Superior temporal gyrus (tissue), 1 donor: ENCODE results near the gene SLC35F6.
"Not testable (repeated sequence)": the region's sequence is repeated elsewhere in the genome, so short reads cannot be mapped to it uniquely, and the experiment has no call there.

Experiments used
- DNase-seq: peaks from one replicate; pipeline ENCODE4 v3.0.0-alpha.2; 2016; ENCODE audit errors: extremely low spot score

SLC35F6 gene

GRCh38 chr2:26730549-26731344, 33.3 kb upstream of the SLC35F6 start:
- no peak for DNase-seq

GRCh38 chr2:26731714-26732113, 32.4 kb upstream of the SLC35F6 start:
- DNase-seq, result no peak

DNA sequence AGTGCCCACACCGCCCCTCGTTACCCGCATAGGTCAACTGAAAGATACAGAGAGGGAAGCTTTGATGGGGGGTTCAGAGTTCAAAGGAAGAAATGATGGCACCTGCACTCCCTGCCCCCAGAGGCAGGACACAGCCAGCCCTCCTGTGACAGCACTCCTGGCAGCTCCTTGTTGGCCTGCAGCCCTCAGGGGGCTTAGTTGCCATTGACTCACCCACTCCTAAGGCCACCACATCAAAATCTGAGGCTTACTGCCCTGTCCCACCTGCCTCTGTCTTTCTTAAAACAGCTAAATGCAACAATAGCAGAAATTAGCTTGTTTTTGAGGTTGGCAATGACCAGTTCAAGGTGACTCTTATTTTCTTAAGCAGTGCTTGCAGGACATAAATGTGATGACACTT, 31.6 kb upstream of the SLC35F6 start:
- no peak for DNase-seq

DNA sequence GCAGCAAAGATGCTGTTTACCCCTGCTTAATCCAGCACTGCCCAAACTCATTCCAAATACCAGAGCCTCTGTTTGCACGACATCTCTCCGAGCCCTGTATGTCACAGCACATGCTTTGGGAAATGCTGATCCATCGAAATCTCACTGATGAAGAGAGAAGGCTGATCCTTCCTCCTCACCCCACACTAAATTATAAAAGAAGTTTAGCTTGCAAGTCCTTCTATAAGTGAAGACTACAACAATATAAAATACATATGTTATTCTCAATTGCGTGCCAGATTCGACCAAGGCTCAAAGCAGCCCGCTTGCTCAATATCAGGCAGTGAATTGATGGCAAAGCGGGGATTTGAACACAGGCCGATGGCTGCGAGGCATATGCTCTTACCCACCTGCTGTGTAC, 30.7 kb upstream of the SLC35F6 start:
- DNase-seq, result no peak

DNA sequence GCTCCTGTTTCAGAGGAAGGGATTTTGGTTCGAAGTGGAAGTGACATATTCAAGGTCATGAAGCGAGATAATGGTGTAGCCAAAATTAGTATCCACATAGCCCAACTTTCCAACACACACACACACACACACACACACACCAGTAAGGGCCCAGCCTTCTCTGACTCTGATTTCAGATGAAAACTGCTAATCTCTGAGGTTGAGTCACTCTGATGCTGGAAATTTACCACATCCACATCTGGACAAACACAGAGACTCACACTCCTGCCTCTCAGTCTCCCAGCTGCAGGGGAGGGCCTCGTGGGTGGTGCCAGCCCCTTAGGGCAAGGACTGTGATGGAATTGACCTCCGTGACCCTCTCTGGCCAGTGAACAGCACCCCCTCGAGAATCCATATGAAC, 29.0 kb upstream of the SLC35F6 start:
- DNase-seq, result no peak

GRCh38 chr2:26735883-26736588, 28.0 kb upstream of the SLC35F6 start:
- no peak for DNase-seq

GRCh38 chr2:26737221-26737620, 26.9 kb upstream of the SLC35F6 start:
- no peak for DNase-seq

DNA sequence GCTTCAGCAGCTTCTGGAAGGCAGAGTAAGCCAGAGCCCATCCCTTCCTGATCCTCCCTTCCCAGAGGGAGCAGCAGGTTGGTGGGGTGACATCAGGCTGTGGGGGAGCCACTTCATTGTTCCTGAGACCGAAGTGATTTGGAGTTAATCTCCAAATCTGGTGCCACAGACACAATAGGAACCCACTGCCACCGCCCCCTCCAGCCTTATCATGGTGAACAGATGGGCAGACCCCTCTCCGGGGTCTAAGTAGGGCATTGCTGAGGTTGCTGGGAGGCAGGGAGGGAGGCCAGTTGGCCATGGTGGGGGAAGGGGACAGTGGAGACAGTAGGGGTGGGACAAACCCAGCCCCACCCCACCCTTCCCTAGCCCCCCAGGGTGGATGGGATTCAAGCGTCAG, 25.6 kb upstream of the SLC35F6 start:
- no peak for DNase-seq

DNA sequence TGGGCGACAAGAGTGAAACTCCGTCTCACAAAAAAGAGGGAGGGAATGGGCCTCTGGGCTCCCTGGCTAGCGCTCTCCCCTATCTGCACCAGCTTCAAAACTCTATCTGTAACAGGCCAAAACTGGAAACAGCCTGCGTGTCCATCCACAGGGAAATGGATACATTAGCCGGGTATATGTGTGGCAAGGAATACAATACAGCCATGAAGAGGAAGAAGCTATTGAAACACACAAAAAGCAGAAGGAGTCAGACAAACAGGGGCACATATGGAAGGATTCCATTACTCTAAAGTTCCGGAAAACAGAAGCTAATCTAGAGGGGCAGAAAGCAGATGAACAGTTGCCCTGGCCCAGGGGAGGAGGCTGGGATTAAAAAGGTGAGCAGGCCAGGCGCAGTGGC, 24.6 kb upstream of the SLC35F6 start:
- no peak for DNase-seq

DNA sequence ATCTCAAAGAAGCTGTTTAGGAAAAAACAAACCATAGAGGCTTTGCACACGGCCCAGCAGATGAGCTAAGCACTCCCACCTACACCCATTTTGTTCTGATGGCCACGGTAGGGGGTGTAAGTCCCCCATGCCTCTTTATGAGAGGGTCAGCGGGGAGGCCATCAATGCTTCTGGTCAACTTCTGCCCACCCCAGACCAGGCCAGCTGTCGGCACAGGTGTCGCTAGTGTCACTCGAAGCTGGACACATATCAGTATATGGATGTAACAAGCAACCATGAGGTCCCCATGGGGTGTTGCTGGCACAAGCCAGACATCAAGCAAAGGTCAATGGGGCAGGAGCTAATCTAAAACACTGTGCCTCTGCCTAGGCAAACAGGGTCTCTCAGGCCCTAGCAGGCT, 23.7 kb upstream of the SLC35F6 start:
- no peak for DNase-seq

- no peak for DNase-seq
Measured at GRCh38 chr2:26740890-26741302, 23.2 kb upstream of the SLC35F6 start.

DNA sequence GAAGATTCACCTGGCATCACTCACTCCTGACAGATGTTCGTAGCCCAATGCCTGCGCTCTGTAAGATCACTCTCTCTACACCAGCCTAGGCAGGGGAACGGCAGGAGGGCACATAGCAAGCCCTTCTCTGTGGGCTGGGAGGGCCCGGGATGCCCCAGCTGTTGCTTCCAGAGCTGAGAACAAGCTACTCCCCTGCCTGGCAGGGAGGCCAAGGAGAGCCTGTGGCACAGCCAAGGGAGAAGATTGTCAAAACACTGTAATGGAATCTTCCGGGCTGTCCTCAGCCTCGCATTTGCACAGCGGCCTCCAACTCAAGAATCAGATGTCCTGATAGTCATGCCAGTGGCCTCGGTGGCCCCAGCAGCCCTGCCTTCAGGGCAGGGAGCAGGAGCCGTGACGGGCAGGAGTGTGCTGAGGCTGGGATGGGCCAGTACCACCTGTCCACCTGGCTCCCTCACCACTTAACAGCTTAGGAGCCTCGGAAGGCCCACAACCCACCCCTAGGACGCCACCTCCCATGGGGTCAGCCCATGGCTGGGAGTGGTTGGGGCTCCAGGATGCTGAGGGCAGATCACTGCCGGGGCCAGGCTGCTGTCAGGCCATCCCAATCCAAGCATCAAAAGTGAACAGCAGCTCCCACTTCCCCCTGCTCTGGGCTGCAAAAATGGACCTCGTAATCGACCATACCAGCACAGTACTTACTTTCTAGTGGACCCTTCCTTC, 21.9 kb upstream of the SLC35F6 start:
- no peak for DNase-seq

- DNase-seq, result no peak
Measured at GRCh38 chr2:26743852-26744251, 20.2 kb upstream of the SLC35F6 start.

DNA sequence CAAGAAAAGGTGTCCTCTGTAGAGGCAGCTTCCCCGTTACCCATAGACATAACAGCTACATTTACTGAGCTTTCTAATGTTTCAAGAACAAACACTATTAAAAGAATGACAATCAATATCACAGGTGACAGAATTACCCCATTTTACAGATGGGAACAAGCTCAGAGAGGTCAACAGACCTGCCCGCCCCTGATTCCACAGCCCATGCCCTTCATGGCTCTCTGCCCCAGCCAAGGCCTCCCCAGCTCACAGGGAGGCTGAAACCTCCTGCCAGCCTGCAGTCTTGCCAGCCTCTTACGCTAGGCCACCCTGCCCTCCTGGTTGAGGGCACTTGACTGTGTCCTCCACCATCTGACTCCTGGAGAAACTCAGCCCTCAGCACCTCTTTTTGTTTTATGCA, 19.1 kb upstream of the SLC35F6 start:
- no peak for DNase-seq

- peak; percentile 95 for DNase-seq
Measured at GRCh38 chr2:26745609-26746327, 18.3 kb upstream of the SLC35F6 start.

- DNase-seq, result no peak
Measured at GRCh38 chr2:26746934-26747333, 17.1 kb upstream of the SLC35F6 start.

GRCh38 chr2:26749787-26750420, 14.2 kb upstream of the SLC35F6 start:
- not testable (repeated sequence) for DNase-seq

- not testable (repeated sequence) for DNase-seq
Measured at GRCh38 chr2:26750467-26750866, 13.6 kb upstream of the SLC35F6 start.

- no peak for DNase-seq
Measured at GRCh38 chr2:26752656-26753055, 11.4 kb upstream of the SLC35F6 start.

- no peak for DNase-seq
Measured at GRCh38 chr2:26754539-26754938, 9.5 kb upstream of the SLC35F6 start.

GRCh38 chr2:26754972-26755670, 9.0 kb upstream of the SLC35F6 start:
- DNase-seq, result no peak
